ENCODE measurements around the gene PHF24. TPM values are rescaled to one million over a fixed set of nuclear protein-coding genes. Genes with fewer than 3 reads are reported as not detected.
"Not testable (repeated sequence)": the region's sequence is repeated elsewhere in the genome, so short reads cannot be mapped to it uniquely, and the experiment has no call there.

Gene PHF24
- polyA plus RNA-seq, 6 donors from 2014 or later, result not detected

GRCh38 chr9:35010351-35010958 lies 52.4 kb downstream of the PHF24 start:
- H3K4me1 Mint-ChIP-seq, result no peaks in the 10 kb centered on the region
- H3K4me3 Mint-ChIP-seq, result peak overlapping the region in 2 of 8 donors; percentile 35 to 50
- H3K36me3 Mint-ChIP-seq, result peaks cover 32 to 44% of the 10 kb centered on the region in 2 donors
- H3K9me3 Mint-ChIP-seq, result peaks cover 7 to 31% (median 24%) of the 10 kb centered on the region in 7 donors
- no peaks in the 10 kb centered on the region for H3K27me3 Mint-ChIP-seq
- DNase-seq (no peak), ATAC-seq (ENCODE audit: low read depth in 2 of 2) (no peak)
- peak overlapping the region in 1 of 6 donors; percentile 84 for H3K27ac Mint-ChIP-seq

GRCh38 chr9:35014517-35014916 lies 56.4 kb downstream of the PHF24 start:
- ATAC-seq (ENCODE audit: low read depth in 2 of 2) (no peak), DNase-seq (no peak)
- Mint-ChIP-seq H3K4me1 (no peaks in the 10 kb centered on the region), H3K27me3 (no peaks in the 10 kb centered on the region), H3K9me3 (peaks cover 7 to 31% (median 22%) of the 10 kb centered on the region in 7 donors), H3K4me3 (no peak overlapping the region), H3K27ac (no peak overlapping the region), H3K36me3 (peaks cover 26 to 37% of the 10 kb centered on the region in 2 donors)

GRCh38 chr9:35023443-35023842 lies 65.4 kb downstream of the PHF24 start:
- Mint-ChIP-seq H3K4me3 (peak overlapping the region in 4 of 8 donors; percentile 1 to 70 (median 44)), H3K36me3 (peaks cover 15 to 20% of the 10 kb centered on the region in 2 donors), H3K27ac (peak overlapping the region in 3 of 6 donors; percentile 19 to 93 (median 39)), H3K4me1 (peaks cover 8 to 27% (median 13%) of the 10 kb centered on the region in 3 donors)
- H3K27me3 Mint-ChIP-seq; ATAC-seq (ENCODE audit: low read depth in 2 of 2); DNase-seq; H3K9me3 Mint-ChIP-seq: not testable (repeated sequence)

- H3K36me3 Mint-ChIP-seq, result peaks cover 5 to 7% of the 10 kb centered on the region in 2 donors
- H3K4me3 Mint-ChIP-seq, result no peak overlapping the region
- no peaks in the 10 kb centered on the region for H3K9me3 Mint-ChIP-seq
- DNase-seq (no peak), ATAC-seq (ENCODE audit: low read depth in 2 of 2) (no peak)
- no peaks in the 10 kb centered on the region for H3K27me3 Mint-ChIP-seq
- peaks cover 8 to 27% (median 13%) of the 10 kb centered on the region in 3 donors for H3K4me1 Mint-ChIP-seq
- H3K27ac Mint-ChIP-seq, result no peak overlapping the region
Measured at GRCh38 chr9:35026671-35027070, 68.6 kb downstream of the PHF24 start.

- H3K36me3 Mint-ChIP-seq, result peaks cover 0 to 5% of the 10 kb centered on the region in 2 donors
- no peak for ATAC-seq (ENCODE audit: low read depth in 2 of 2)
- peaks cover 8 to 21% (median 13%) of the 10 kb centered on the region in 3 donors for H3K4me1 Mint-ChIP-seq
- DNase-seq, result no peak
- no peaks in the 10 kb centered on the region for H3K27me3 Mint-ChIP-seq
- H3K27ac Mint-ChIP-seq, result peak overlapping the region in 1 of 6 donors; percentile 70
- H3K4me3 Mint-ChIP-seq, result no peak overlapping the region
- H3K9me3 Mint-ChIP-seq, result no peaks in the 10 kb centered on the region
Measured at GRCh38 chr9:35027374-35027773, 69.3 kb downstream of the PHF24 start.

- ATAC-seq (ENCODE audit: low read depth in 2 of 2), result no peak
- Mint-ChIP-seq H3K9me3 (no peaks in the 10 kb centered on the region), H3K4me3 (no peak overlapping the region), H3K4me1 (peaks cover 8 to 17% (median 13%) of the 10 kb centered on the region in 3 donors), H3K36me3 (peaks cover 0 to 5% of the 10 kb centered on the region in 2 donors), H3K27me3 (no peaks in the 10 kb centered on the region), H3K27ac (peak overlapping the region in 1 of 6 donors; percentile 70)
- no peak for DNase-seq
Measured at GRCh38 chr9:35027860-35028259, 69.8 kb downstream of the PHF24 start.

- Mint-ChIP-seq H3K9me3 (no peaks in the 10 kb centered on the region), H3K36me3 (peaks cover 0 to 5% of the 10 kb centered on the region in 2 donors), H3K4me1 (peaks cover 5 to 13% (median 11%) of the 10 kb centered on the region in 3 donors), H3K27ac (no peak overlapping the region), H3K27me3 (no peaks in the 10 kb centered on the region), H3K4me3 (no peak overlapping the region)
- ATAC-seq (ENCODE audit: low read depth in 2 of 2), result no peak
- no peak for DNase-seq
Measured at GRCh38 chr9:35028341-35028740, 70.3 kb downstream of the PHF24 start.

GRCh38 chr9:35029241-35029640 lies 71.2 kb downstream of the PHF24 start:
- H3K4me1 Mint-ChIP-seq, result peaks cover 0 to 6% (median 5%) of the 10 kb centered on the region in 3 donors
- no peak overlapping the region for H3K4me3 Mint-ChIP-seq
- no peak for ATAC-seq (ENCODE audit: low read depth in 2 of 2)

GRCh38 chr9:35029852-35030251 lies 71.8 kb downstream of the PHF24 start:
- Mint-ChIP-seq H3K36me3 (peaks cover 0 to 5% of the 10 kb centered on the region in 2 donors), H3K4me3 (no peak overlapping the region), H3K27me3 (no peaks in the 10 kb centered on the region), H3K4me1 (peaks cover 0 to 6% (median 5%) of the 10 kb centered on the region in 3 donors), H3K9me3 (no peaks in the 10 kb centered on the region), H3K27ac (no peak overlapping the region)
- DNase-seq (no peak), ATAC-seq (ENCODE audit: low read depth in 2 of 2) (no peak)

More at GRCh38 chr9:35029241-35029640, 71.2 kb downstream of the PHF24 start:
- H3K36me3 Mint-ChIP-seq, result peaks cover 0 to 5% of the 10 kb centered on the region in 2 donors
- H3K27ac Mint-ChIP-seq, result peak overlapping the region in 1 of 6 donors; percentile 44
- no peak for DNase-seq
- no peaks in the 10 kb centered on the region for H3K27me3 Mint-ChIP-seq
- H3K9me3 Mint-ChIP-seq, result no peaks in the 10 kb centered on the region

Other genes with a start within 250 kb of the PHF24 start
- not detected for gene CCL21, start 248.1 kb upstream of the PHF24 start, polyA plus RNA-seq (ENCODE audit: low read depth in 6 of 6)
- gene DNAJB5, start 31.5 kb downstream of the PHF24 start, polyA plus RNA-seq (ENCODE audit: low read depth in 6 of 6), result 1 to 10 TPM in 3 of 6 donors, under 1 TPM in 2, not detected in 1; 0.31 to 1.9 (median 1.4) TPM
- 100 to 1,000 TPM; 111 to 159 (median 135) TPM for gene VCP, start 114.3 kb downstream of the PHF24 start, polyA plus RNA-seq (ENCODE audit: low read depth in 6 of 6)
- gene FANCG, start 121.7 kb downstream of the PHF24 start, polyA plus RNA-seq (ENCODE audit: low read depth in 6 of 6), result 10 to 100 TPM in 3 of 6 donors, 1 to 10 TPM in 3; 1.8 to 12.1 (median 10.5) TPM
- 10 to 100 TPM; 24.8 to 31.4 (median 26.9) TPM for gene PIGO, start 138.3 kb downstream of the PHF24 start, polyA plus RNA-seq (ENCODE audit: low read depth in 6 of 6)
- 100 to 1,000 TPM in 3 of 6 donors, 10 to 100 TPM in 3; 82.9 to 215 (median 95.8) TPM for gene STOML2, start 144.8 kb downstream of the PHF24 start, polyA plus RNA-seq (ENCODE audit: low read depth in 6 of 6)
- gene ATOSB, start 157.6 kb downstream of the PHF24 start, polyA plus RNA-seq (ENCODE audit: low read depth in 6 of 6), result 1 to 10 TPM in 3 of 6 donors, under 1 TPM in 3; 0.10 to 1.6 (median 0.99) TPM
- under 1 TPM in 1 of 6 donors, not detected in 5; 0.12 TPM for gene UNC13B, start 203.7 kb downstream of the PHF24 start, polyA plus RNA-seq (ENCODE audit: low read depth in 6 of 6)